Hepatocyte (in vitro differentiated cells): Measurements from ENCODE around the gene FUBP3. TPM values are rescaled to one million over a fixed set of nuclear protein-coding genes. Genes with fewer than 3 reads are reported as not detected.

Source experiments
- DNase-seq: peaks from one replicate; pipeline ENCODE4 v3.0.0-alpha.2; 2016; ENCODE audit warnings: low spot score
- H2AFZ ChIP-seq: fragments of 200-600 bp; sonication (generic); 2 replicates; pipeline ENCODE4 v1.6.0; 2016; ENCODE audit warnings: antibody characterized with exemption, mild to moderate bottlenecking
- H3K27ac ChIP-seq: fragments of 200-600 bp; sonication (generic); 2 replicates; pipeline ENCODE4 v1.5.1; 2016; ENCODE audit warnings: mild to moderate bottlenecking
- H3K27me3 ChIP-seq: fragments of 200-600 bp; sonication (generic); 2 replicates; pipeline ENCODE4 v1.6.1; 2016
- H3K36me3 ChIP-seq: fragments of 200-600 bp; sonication (generic); replicated peaks from 2 replicates; pipeline ENCODE4 v1.5.1; 2016; ENCODE audit warnings: low read depth; ENCODE audit not compliant: insufficient read depth
- H3K4me1 ChIP-seq: fragments of 200-600 bp; sonication (generic); 2 replicates; pipeline ENCODE4 v1.5.1; 2016; ENCODE audit warnings: mild to moderate bottlenecking, moderate library complexity; ENCODE audit not compliant: insufficient read depth
- H3K4me2 ChIP-seq: fragments of 200-600 bp; sonication (generic); 2 replicates; pipeline ENCODE4 v1.6.0; 2016
- H3K4me3 ChIP-seq: fragments of 200-600 bp; sonication (generic); 2 replicates; pipeline ENCODE4 v1.5.1; 2016; ENCODE audit warnings: mild to moderate bottlenecking
- H3K79me2 ChIP-seq: fragments of 200-600 bp; sonication (generic); 2 replicates; pipeline ENCODE4 v1.6.0; 2017; ENCODE audit warnings: mild to moderate bottlenecking
- H3K9me2 ChIP-seq: fragments of 200-600 bp; sonication (generic); replicated peaks from 2 replicates; pipeline ENCODE4 v1.6.0; 2017; ENCODE audit warnings: mild to moderate bottlenecking; ENCODE audit not compliant: insufficient read depth
- H3K9me3 ChIP-seq: fragments of 200-600 bp; sonication (generic); 2 replicates; pipeline ENCODE4 v1.5.1; 2016; ENCODE audit warnings: low read depth, mild to moderate bottlenecking
- H4K20me1 ChIP-seq: fragments of 200-600 bp; sonication (generic); 2 replicates; pipeline ENCODE4 v1.6.0; 2016; ENCODE audit warnings: mild to moderate bottlenecking; ENCODE audit not compliant: insufficient read depth, poor library complexity, severe bottlenecking
- CTCF ChIP-seq: fragments of 200-600 bp; sonication (generic); IDR thresholded peaks from 2 replicates; pipeline ENCODE4 v1.5.1; 2016; ENCODE audit warnings: antibody characterized with exemption, mild to moderate bottlenecking; ENCODE audit not compliant: poor library complexity
- EZH2 ChIP-seq: fragments of 200-600 bp; sonication (generic); IDR thresholded peaks from 2 replicates; pipeline ENCODE4 v1.6.1; 2016; ENCODE audit warnings: antibody characterized with exemption, mild to moderate bottlenecking, borderline replicate concordance
- EZH2phosphoT487 ChIP-seq: fragments of 200-600 bp; sonication (generic); IDR thresholded peaks from one replicate; pipeline ENCODE4 v1.6.1; 2018; ENCODE audit warnings: antibody characterized with exemption, mild to moderate bottlenecking, low read depth, moderate library complexity; ENCODE audit not compliant: unreplicated experiment, severe bottlenecking
- WGBS: methylation state at CpG from one replicate; pipeline ENCODE4 v1.1.6; 2016; ENCODE audit warnings: low lambda C conversion rate; ENCODE audit errors: missing lambda C conversion rate; 5-methylcytosine and 5-hydroxymethylcytosine counted together
- polyA plus RNA-seq: library from polyadenylated mRNA; unstranded; fragments of >200 nt; fragmentation: Nextera tagmentation; extraction: Ambion mirVana; gene quantifications from 2 replicates; pipeline ENCODE4 v1.2.1, GENCODE V29; 2016
- total RNA-seq: library from RNA; depleted of rRNA; stranded (reverse); fragments of >200 nt; gene quantifications from 2 replicates; pipeline ENCODE4 v1.2.3, GENCODE V29; 2014

FUBP3 gene
- total and polyA plus RNA-seq, 2 experiments from 2014 or later: 55.1 to 56.1 TPM

- no peak overlapping the region for H3K4me3 ChIP-seq
- no peaks in the 10 kb centered on the region for H3K4me1 ChIP-seq
- no peaks in the 10 kb centered on the region for H3K79me2 ChIP-seq
- H3K9me3 ChIP-seq: no peaks in the 10 kb centered on the region
- DNase-seq: no peak
- no peaks in the 10 kb centered on the region for H3K9me2 ChIP-seq
- TF ChIP-seq CTCF (no peak), EZH2 (no peak), EZH2phosphoT487 (no peak)
- no peak overlapping the region for H3K4me2 ChIP-seq
- H3K27ac ChIP-seq: no peak overlapping the region
- WGBS: 88% methylated on average over 5 of the region's 5 CpGs
- H2AFZ ChIP-seq: no peak overlapping the region
- no peaks in the 10 kb centered on the region for H4K20me1 ChIP-seq
- no peaks in the 10 kb centered on the region for H3K36me3 ChIP-seq
- H3K27me3 ChIP-seq: no peaks in the 10 kb centered on the region
Observed at GRCh38 chr9:130549093-130549735, 30.2 kb upstream of the FUBP3 start.

- DNase-seq: no peak
- Histone ChIP-seq H3K79me2 (no peaks in the 10 kb centered on the region), H3K9me3 (no peaks in the 10 kb centered on the region), H3K36me3 (no peaks in the 10 kb centered on the region), H3K4me3 (no peak overlapping the region), H3K9me2 (no peaks in the 10 kb centered on the region), H4K20me1 (no peaks in the 10 kb centered on the region), H3K4me2 (no peak overlapping the region), H3K27me3 (no peaks in the 10 kb centered on the region), H3K4me1 (no peaks in the 10 kb centered on the region), H3K27ac (no peak overlapping the region), H2AFZ (no peak overlapping the region)
- TF ChIP-seq CTCF (no peak), EZH2phosphoT487 (no peak), EZH2 (no peak)
- WGBS: 81% methylated on average over 5 of the region's 5 CpGs
Observed at GRCh38 chr9:130554606-130555005, 24.8 kb upstream of the FUBP3 start.

- Histone ChIP-seq H3K4me2 (no peak overlapping the region), H2AFZ (no peak overlapping the region)
- 86% methylated on average over 6 of the region's 6 CpGs for WGBS
Observed at GRCh38 chr9:130555061-130555460, 24.3 kb upstream of the FUBP3 start.

More at GRCh38 chr9:130555061-130555460, 24.3 kb upstream of the FUBP3 start:
- TF ChIP-seq CTCF (no peak), EZH2phosphoT487 (no peak), EZH2 (no peak)
- Histone ChIP-seq H3K4me3 (no peak overlapping the region), H3K36me3 (no peaks in the 10 kb centered on the region), H3K27ac (no peak overlapping the region), H3K4me1 (no peaks in the 10 kb centered on the region), H3K27me3 (no peaks in the 10 kb centered on the region), H3K79me2 (no peaks in the 10 kb centered on the region), H3K9me2 (no peaks in the 10 kb centered on the region), H4K20me1 (no peaks in the 10 kb centered on the region), H3K9me3 (no peaks in the 10 kb centered on the region)
- no peak for DNase-seq
